Calu3 (cell line): ENCODE results near the gene CCDC178. TPM values are rescaled to one million over a fixed set of nuclear protein-coding genes. Genes with fewer than 3 reads are reported as not detected.

Experiments used
- BruUV-seq: library from RNA; stranded (reverse); fragments of 400-500 nt; replicated peaks from 2 replicates; lab custom pipeline; 2021; lab: Mats Ljungman, UMichigan
- CTCF ChIA-PET: fragments of 300-600 bp; sonication (Branson Sonifier 250); formaldehyde crosslinking; loops from one replicate; lab custom pipeline; 2022; ENCODE audit warnings: antibody characterized with exemption; lab: Charles Lee
- DNase-seq: peaks from one replicate; pipeline ENCODE4 v3.0.0; 2022
- H3K27ac Mint-ChIP-seq: one replicate; pipeline ENCODE4 v1.8.0; 2022; ENCODE audit warnings: mixed read lengths; ENCODE audit not compliant: unreplicated experiment
- H3K27me3 Mint-ChIP-seq: one replicate; pipeline ENCODE4 v1.8.0; 2022; ENCODE audit warnings: mixed read lengths; ENCODE audit not compliant: unreplicated experiment
- H3K36me3 Mint-ChIP-seq: one replicate; pipeline ENCODE4 v1.8.0; 2022; ENCODE audit warnings: mild to moderate bottlenecking, moderate library complexity, mixed read lengths; ENCODE audit not compliant: insufficient read depth, unreplicated experiment
- H3K4me1 Mint-ChIP-seq: one replicate; pipeline ENCODE4 v1.8.0; 2022; ENCODE audit warnings: mild to moderate bottlenecking, low read depth, mixed read lengths; ENCODE audit not compliant: unreplicated experiment
- H3K4me3 Mint-ChIP-seq: one replicate; pipeline ENCODE4 v1.8.0; 2022; ENCODE audit warnings: mild to moderate bottlenecking, low read depth, moderate library complexity, mixed read lengths; ENCODE audit not compliant: unreplicated experiment
- H3K9me3 Mint-ChIP-seq: one replicate; pipeline ENCODE4 v1.8.0; 2022; ENCODE audit warnings: low read depth, mixed read lengths; ENCODE audit not compliant: unreplicated experiment
- CTCF ChIP-seq: fragments of 200-600 bp; IDR thresholded peaks from one replicate; pipeline ENCODE4 v1.8.0; 2022; ENCODE audit warnings: antibody characterized with exemption; ENCODE audit not compliant: unreplicated experiment
- intact Hi-C: fragments of 100-400 bp; cut with micrococcal nuclease; formaldehyde crosslinking; loops from one replicate; pipeline ENCODE4 v1.10.0; 2022; ENCODE audit not compliant: unreplicated experiment
- total RNA-seq: library from RNA; stranded (reverse); gene quantifications from 2 replicates; pipeline ENCODE4 v1.2.3, GENCODE V29; 2022

CCDC178 gene
- total RNA-seq, 1 experiment from 2014 or later, result not detected

- TF ChIP-seq CTCF, result no peak
- Mint-ChIP-seq H3K9me3 (no peaks in the 10 kb centered on the region), H3K4me1 (no peaks in the 10 kb centered on the region), H3K27me3 (no peaks in the 10 kb centered on the region), H3K27ac (no peak overlapping the region), H3K4me3 (no peak overlapping the region), H3K36me3 (no peaks in the 10 kb centered on the region)
- intact Hi-C loops, result no loop called here
- no TSS peak for BruUV-seq
- CTCF ChIA-PET, result interaction anchor here (0.7 kb wide), 1 partner anchor 149 kb away, joined by 11 read pairs; no protein-coding TSS in a partner anchor
- DNase-seq, result no peak
These were observed 503.5 kb downstream of the CCDC178 start for GRCh38 chr18:32937066-32937465.

GRCh38 chr18:32934201-32934600 is 506.3 kb downstream of the CCDC178 start:
- Mint-ChIP-seq H3K4me3 (no peak overlapping the region), H3K36me3 (no peaks in the 10 kb centered on the region), H3K4me1 (no peaks in the 10 kb centered on the region), H3K9me3 (no peaks in the 10 kb centered on the region), H3K27me3 (no peaks in the 10 kb centered on the region), H3K27ac (no peak overlapping the region)
- intact Hi-C loops, result no loop called here
- TF ChIP-seq CTCF, result no peak
- CTCF ChIA-PET, result no interaction called here
- BruUV-seq, result no TSS peak
- no peak for DNase-seq

GRCh38 chr18:32930695-32931301 is 509.7 kb downstream of the CCDC178 start:
- no peak overlapping the region for H3K4me3 Mint-ChIP-seq
- no peaks in the 10 kb centered on the region for H3K27me3 Mint-ChIP-seq
- CTCF ChIA-PET, result no interaction called here
- H3K4me1 Mint-ChIP-seq, result no peaks in the 10 kb centered on the region
- no peaks in the 10 kb centered on the region for H3K9me3 Mint-ChIP-seq
- no peaks in the 10 kb centered on the region for H3K36me3 Mint-ChIP-seq
- intact Hi-C loops, result no loop called here
- H3K27ac Mint-ChIP-seq, result peak overlapping the region; percentile 30
- no peak for DNase-seq
- no TSS peak for BruUV-seq
- no peak for TF ChIP-seq CTCF

- TF ChIP-seq CTCF, result no peak
- BruUV-seq, result no TSS peak
- no peak for DNase-seq
- no peaks in the 10 kb centered on the region for H3K27me3 Mint-ChIP-seq
- CTCF ChIA-PET, result no interaction called here
- no peaks in the 10 kb centered on the region for H3K36me3 Mint-ChIP-seq
- H3K27ac Mint-ChIP-seq, result no peak overlapping the region
- intact Hi-C loops, result no loop called here
- H3K4me1 Mint-ChIP-seq, result no peaks in the 10 kb centered on the region
- no peaks in the 10 kb centered on the region for H3K9me3 Mint-ChIP-seq
- H3K4me3 Mint-ChIP-seq, result no peak overlapping the region
These were observed 511.3 kb downstream of the CCDC178 start for GRCh38 chr18:32929213-32929612.
